Activated CD8-positive, alpha-beta memory T cell treated with anti-CD3 and anti-CD28 coated beads for 48 hours (primary cell): ENCODE measurements around the gene GALNT9.
"Not testable (repeated sequence)": the region's sequence is repeated elsewhere in the genome, so short reads cannot be mapped to it uniquely, and the experiment has no call there.

Source experiments
- DNase-seq, 3 experiments: peaks; one replicate each; pipeline ENCODE4 v3.0.0-alpha.2; 2020; ENCODE audit warnings: low read depth in 2 of 3, low spot score in 2 of 3

GALNT9 gene

GRCh38 chr12:132329036-132329719, at the start of gene GALNT9:
TSS of gene GALNT9 (minus strand) at chr12:132329589. CDS start at chr12:132329203, 386 bp downstream.
- no peak for DNase-seq

DNA sequence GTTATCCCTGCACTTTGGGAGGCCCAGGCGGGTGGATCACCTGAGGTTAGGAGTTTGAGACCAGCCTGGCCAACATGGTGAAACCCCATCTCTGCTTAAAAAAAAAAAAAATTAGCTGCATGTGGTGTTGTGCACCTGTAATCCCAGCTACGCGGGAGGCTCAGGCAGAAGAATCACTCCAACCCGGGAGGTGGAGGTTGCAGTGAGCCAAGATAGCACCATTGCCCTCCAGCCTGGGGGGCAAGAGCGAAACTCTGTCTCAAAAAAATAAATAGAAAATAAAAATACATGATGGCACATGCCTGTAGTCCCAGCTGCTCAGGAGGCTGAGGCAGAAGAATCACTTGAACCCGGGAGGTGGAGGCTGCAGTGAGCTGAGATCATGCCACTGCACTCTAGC, 49.7 kb upstream of the GALNT9 start:
- DNase-seq: not testable (repeated sequence)

DNA sequence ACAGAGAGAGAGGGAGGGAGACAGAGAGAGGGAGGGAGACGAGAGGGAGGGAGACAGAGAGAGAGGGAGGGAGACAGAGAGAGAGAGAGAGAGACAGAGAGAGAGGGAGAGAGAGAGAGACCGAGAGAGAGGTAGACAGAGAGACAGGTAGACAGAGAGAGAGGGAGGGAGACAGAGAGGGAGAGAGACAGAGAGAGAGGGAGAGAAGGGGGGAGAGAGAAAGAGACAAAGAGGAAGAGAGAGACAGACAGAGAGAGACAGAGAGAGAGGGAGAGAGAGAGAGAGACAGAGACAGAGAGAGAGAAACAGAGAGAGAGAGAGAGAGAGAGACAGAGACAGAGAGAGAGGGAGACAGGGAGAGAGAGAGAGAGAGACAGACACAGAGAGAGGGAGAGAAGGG, 47.8 kb upstream of the GALNT9 start:
- no peak for DNase-seq

DNA sequence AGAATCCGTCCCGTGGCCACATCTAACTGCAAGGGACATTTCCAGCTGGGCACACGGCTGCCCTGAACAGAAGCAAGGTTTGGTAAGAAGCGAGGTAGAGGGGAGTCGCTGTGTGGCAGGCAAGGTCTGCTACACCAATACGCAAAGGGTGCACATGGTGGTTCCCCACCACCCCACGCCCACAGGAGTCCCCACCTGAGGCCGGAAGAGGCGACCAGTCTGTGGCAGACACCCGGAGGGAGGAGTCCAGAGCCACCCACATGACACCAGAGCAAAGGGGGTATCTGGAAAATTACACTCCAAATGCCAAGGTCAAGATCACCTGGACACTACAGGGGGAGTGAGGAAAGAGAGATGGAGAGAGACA, 47.1 kb upstream of the GALNT9 start:
- no peak for DNase-seq

DNA sequence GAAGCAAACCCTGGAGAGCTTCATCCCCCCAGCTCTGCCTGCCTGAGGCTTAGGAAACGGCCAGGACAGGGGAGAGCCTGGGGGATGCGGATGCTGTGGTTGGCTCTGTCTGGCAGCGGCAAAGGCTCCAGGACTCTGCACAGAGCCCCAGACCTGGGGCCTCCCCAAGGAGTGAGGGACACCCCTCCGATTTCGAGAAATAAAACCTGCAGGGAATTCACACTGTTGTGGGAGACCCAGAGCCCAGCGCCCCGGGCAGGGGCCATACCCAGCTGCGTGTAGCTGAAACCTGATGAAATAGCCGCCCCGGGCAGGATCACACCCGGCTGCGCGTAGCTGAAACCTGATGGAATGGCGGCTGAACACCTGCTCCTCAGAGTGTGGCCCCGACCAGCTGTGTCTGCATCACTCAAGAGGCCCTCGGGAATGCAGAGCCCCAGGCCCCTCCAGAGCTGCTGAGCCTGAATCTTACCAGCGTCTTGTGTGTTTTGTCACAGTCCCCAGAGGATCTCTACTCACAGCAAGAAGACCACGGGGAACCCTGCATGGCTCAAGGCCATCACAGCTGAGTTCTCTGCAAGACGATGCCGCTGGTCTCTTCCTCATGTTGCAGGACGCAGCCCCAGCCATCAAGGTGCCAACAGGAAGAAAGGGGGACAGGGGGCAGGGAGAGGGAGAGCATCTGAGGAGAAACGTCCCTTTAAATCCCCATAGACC, 46.5 kb upstream of the GALNT9 start:
- DNase-seq: no peak

- no peak for DNase-seq
Observed at GRCh38 chr12:132374612-132375445, 45.4 kb upstream of the GALNT9 start.

- DNase-seq: no peak
Observed at GRCh38 chr12:132373901-132374611, 44.7 kb upstream of the GALNT9 start.

DNA sequence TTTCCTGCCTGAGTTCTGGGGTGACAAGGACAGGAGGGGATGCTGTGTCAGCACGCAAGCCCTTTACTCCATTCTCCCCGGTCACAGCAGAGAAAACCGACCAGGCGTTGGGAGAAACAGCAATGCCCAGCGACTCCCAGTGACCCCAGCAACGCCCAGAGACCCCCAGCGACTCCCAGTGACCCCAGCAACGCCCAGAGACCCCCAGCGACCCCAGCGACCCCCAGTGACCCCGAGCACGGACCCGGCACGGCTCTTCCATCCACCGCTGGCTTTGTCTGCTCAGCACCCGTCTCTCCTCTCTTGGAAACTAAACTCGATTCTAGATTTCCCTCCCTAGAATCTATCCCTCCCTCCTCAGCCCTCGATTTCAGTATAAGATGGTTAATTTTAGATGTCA, 38.5 kb upstream of the GALNT9 start:
- DNase-seq: no peak

GRCh38 chr12:132367071-132367851, 37.9 kb upstream of the GALNT9 start:
- no peak for DNase-seq

DNA sequence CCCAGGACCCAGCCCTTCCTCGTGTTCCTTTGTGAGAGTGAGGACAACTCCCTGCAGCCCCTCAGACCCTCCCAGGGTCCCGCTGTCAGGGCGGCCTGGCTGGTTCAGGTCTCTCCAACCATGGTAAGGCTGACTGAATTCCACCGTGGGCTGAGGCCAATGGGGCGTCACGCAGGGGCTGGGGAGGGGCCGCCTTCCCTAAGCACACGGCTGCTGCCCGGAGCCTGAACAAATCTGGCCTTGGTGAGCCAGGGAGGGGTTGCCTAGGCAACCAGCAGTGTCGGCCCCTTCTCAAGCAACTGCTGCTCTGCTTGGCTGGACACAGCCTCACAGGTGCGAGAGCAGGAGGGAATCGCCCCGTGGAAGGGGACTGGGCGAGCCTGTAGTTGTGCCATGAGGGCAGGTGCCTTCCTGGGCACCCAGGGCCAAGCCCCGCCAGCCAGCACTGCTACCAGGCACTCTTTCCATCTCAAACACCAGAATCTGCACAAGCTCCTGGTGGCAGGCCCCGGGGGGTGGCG, 37.0 kb upstream of the GALNT9 start:
- no peak for DNase-seq

DNA sequence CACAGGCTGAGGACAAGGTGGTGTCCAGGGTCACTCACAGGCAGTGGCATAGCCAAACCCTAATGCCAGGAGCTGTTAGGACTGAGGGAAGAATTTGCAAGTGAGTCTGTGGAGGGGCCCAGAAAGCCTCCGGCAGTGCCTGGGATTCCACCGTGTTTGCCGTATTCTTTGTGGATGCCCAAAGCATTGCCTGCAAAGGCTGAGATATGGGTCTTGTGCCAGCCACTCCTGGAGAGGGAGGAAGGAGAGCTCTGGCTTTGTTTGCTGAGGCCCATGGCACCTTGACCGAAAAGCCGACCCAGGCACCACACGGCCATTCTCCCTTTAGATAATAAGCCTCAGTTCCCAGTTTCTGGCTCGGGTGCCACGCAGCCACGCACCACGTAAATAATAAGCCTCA, 35.8 kb upstream of the GALNT9 start:
- DNase-seq: no peak

- no peak for DNase-seq
Observed at GRCh38 chr12:132364348-132364902, 35.0 kb upstream of the GALNT9 start.

- no peak for DNase-seq
Observed at GRCh38 chr12:132363661-132364347, 34.4 kb upstream of the GALNT9 start.

DNA sequence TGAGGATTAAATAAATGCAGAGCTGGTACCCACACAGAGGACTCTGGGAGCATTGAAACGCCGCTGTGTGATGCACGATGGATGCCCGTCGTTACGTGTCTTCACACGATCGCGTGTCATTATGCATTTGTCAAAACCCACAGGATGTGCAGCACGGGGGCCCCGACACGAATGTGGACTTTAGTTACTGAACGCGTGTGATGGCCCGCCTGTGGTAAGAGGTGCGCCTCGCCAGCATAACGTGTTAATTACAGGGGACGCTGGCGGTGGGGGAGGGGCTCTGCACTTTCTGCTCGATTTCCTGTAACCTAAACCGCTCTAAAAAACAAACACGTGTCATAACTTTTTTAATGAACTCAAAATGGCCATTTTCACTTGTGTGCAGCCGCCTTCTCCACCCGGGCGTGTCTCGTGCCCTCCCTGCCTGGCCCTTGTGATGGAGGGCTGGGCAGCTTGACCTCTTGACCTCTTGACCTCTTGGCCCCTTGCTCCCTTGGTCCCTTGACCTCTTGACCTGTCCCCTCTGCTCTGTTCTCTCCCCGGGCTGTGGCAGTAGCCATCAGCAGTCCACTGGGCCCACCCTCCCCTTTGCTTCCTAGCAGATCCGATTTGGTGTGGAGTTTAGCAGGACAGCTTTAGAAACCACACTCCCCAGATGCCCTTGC, 33.7 kb upstream of the GALNT9 start:
- DNase-seq: no peak

- DNase-seq: no peak
Observed at GRCh38 chr12:132360906-132361777, 31.8 kb upstream of the GALNT9 start.

DNA sequence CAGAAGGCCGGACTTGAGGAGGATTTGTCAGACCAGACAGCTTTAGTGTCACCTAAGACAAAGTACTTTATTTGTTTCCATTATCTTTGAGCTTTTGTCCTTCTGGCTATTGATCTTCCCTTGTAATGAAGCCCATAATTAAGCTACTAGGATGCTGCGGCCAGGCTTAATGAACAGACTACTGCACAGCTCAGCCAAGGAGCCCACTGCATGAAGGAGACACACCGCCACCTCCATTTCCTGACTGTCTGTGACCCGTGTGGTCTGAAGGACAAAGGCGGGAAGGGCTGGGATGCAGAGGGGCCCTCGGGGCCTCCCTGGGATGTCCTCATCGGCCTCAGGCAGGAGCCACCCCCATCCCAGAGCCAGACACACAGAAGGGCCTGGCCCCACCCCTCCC, 31.0 kb upstream of the GALNT9 start:
- DNase-seq: no peak

GRCh38 chr12:132359971-132360370, 30.6 kb upstream of the GALNT9 start:
- no peak for DNase-seq

DNA sequence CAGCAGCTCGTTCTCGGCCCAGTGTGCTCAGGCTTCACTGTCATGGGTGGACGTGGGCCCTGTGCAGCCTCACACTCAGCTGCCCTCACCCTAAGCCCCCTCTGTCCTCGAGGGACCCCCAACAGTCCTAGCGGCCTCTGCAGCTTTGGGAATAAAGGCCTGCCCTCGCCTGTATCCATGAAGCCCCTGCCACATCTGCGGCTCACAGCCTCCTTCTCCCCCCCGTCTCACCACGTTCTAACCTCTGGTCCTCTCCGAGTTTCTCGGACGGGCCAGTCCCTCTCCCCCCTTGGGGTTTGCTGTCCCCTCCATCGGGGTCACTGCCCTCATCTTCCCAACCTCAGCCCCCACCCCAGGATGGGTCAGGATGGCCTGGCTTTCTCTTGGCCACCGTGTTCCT, 30.2 kb upstream of the GALNT9 start:
- no peak for DNase-seq
